GM18505 (cell line): ENCODE data around the gene C2orf66.

Source experiments
- ATAC-seq: cut with Tn5 transposase; IDR thresholded peaks from one replicate; pipeline ENCODE4 v1.9.1; 2021; ENCODE audit not compliant: unreplicated experiment
- POLR2A ChIP-seq: IDR thresholded peaks from 4 replicates; pipeline ENCODE4 v1.6.1; 2011; ENCODE audit warnings: borderline replicate concordance; ENCODE audit not compliant: insufficient read depth, insufficient read length; ENCODE audit errors: extremely low read depth

Gene C2orf66

DNA sequence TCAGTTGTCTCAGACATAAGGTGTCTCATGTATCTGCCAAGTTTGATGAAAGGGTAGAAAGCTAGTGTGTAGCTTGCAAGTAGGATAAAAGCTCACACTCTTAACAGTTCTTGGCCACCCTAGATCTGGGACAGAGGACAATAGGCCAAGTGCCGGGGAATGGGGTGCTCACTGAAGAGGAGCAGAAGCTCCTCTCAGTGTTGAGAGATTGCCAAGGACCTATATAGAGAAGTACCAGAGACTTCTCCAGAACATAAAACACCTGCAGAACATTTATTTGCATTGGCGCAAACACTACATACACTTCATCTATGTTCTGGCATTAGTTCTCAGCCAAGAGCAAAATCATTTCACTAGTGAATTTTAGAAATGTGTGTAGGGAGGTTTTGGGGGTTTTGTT lies 6.8 kb downstream of the C2orf66 start:
- ATAC-seq: no peak
- no peak for TF ChIP-seq POLR2A

DNA sequence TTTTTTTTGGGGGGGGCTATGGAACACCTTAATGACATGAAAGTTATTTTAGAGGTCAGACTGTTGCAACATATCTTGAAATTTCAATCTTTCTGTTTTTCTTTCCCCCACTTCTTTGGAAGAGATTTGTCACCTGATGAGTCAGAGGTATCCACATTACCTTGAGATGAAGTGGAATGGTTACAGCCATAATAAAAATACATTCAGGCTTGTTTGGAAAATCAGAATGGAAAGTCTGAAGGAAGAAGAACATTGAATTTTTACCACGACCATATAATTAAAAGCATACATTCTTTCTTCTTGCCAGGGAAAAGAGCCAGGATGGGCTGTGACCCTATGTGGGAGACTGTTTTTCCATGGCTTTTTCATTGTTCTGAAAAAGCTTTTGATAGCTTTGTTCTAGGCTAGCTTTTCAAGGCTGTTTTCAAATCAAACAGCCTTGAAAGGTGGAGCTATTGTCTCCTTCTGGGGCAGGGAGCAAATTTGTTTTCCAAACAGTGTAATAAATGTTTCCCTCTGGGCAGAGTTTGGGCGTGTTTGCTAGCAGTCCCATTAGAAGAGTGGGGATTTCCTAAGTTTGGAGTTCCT lies 7.4 kb downstream of the C2orf66 start:
- no peak for ATAC-seq
- no peak for TF ChIP-seq POLR2A

GRCh38 chr2:196798980-196799379 lies 10.2 kb downstream of the C2orf66 start:
- no peak for TF ChIP-seq POLR2A
- no peak for ATAC-seq

DNA sequence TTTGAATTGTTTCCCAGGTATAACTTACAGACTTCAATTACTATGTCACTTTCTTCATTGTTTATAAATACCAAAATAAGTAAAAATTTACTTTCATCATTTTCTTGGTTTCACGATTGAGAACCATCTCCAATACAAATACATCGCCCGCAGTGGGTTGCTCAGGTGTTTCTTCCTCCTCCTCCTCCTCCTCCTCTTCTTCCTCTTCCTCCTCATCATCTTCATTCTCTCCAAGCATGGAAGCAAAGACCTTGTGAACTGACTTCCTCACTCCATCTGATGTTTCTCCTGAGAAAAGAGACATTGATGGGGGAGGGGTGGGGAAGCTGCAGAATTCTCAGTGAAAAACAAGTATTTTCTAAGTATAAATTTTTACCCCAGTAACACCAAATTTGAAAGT lies 16.3 kb downstream of the C2orf66 start:
- TF ChIP-seq POLR2A: no peak
- ATAC-seq: no peak

DNA sequence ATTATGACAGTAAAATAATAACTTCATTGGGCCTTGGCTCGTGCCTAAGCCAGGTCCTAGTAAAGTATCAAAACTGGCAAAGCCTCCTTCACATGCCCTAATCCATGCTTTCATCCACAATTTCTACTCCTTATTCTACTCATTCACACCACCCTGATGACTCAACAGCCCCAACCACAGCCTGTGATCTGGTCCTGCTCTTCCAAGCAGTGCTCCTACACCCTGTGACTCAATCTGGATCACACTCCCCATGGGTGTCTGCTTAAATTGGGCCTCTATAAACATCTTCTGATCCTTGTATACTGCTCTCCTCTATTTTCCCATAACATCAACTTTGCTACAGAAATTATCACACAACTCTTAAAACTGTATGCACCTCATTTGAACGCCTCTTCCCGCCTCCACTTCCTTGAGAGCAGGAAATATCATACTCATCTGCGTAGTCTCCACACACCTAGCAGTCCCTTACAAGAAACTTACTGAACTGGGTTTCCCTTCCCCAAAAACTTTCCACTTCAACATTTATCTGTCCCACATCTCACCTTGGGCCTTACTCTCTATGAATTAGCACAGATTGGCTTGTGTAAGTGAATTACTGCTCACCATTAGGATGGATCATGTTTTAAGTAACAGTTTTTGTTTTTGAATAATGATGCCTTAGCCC lies 25.6 kb downstream of the C2orf66 start:
- TF ChIP-seq POLR2A: no peak
- no peak for ATAC-seq

- no peak for ATAC-seq
- no peak for TF ChIP-seq POLR2A
Observed at GRCh38 chr2:196767101-196767500, 42.1 kb downstream of the C2orf66 start.

DNA sequence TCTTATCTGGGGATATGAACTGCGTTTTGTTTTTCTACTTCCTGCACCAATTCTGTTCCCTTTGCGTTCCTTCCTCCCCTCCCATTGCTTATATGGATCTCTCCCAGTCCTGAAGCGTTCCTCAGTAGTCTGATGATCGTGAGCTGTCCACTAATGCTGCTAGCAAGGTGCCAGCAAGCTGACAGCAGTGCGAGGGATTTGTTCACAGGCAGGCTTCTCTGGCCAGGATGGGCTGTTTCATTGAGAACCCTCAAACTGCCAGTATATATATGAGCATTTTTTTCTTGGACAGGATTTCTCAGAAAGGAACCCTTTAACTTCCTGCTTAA lies 49.8 kb downstream of the C2orf66 start:
- no peak for TF ChIP-seq POLR2A
- no peak for ATAC-seq

- TF ChIP-seq POLR2A: no peak
Observed at GRCh38 chr2:196758474-196759377, 50.4 kb downstream of the C2orf66 start.

More at GRCh38 chr2:196758474-196759377, 50.4 kb downstream of the C2orf66 start:
- no peak for ATAC-seq
